ENCODE measurements around the gene LMLN. TPM values are rescaled to one million over a fixed set of nuclear protein-coding genes. Genes with fewer than 3 reads are reported as not detected.
"Not testable (repeated sequence)": the region's sequence is repeated elsewhere in the genome, so short reads cannot be mapped to it uniquely, and the experiment has no call there.

Gene LMLN, protein sequence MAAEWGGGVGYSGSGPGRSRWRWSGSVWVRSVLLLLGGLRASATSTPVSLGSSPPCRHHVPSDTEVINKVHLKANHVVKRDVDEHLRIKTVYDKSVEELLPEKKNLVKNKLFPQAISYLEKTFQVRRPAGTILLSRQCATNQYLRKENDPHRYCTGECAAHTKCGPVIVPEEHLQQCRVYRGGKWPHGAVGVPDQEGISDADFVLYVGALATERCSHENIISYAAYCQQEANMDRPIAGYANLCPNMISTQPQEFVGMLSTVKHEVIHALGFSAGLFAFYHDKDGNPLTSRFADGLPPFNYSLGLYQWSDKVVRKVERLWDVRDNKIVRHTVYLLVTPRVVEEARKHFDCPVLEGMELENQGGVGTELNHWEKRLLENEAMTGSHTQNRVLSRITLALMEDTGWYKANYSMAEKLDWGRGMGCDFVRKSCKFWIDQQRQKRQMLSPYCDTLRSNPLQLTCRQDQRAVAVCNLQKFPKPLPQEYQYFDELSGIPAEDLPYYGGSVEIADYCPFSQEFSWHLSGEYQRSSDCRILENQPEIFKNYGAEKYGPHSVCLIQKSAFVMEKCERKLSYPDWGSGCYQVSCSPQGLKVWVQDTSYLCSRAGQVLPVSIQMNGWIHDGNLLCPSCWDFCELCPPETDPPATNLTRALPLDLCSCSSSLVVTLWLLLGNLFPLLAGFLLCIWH
- polyA plus RNA-seq, result 1 to 10 TPM in 2 of 3 donors, under 1 TPM in 1; 0.56 to 2.5 (median 1.3) TPM

DNA sequence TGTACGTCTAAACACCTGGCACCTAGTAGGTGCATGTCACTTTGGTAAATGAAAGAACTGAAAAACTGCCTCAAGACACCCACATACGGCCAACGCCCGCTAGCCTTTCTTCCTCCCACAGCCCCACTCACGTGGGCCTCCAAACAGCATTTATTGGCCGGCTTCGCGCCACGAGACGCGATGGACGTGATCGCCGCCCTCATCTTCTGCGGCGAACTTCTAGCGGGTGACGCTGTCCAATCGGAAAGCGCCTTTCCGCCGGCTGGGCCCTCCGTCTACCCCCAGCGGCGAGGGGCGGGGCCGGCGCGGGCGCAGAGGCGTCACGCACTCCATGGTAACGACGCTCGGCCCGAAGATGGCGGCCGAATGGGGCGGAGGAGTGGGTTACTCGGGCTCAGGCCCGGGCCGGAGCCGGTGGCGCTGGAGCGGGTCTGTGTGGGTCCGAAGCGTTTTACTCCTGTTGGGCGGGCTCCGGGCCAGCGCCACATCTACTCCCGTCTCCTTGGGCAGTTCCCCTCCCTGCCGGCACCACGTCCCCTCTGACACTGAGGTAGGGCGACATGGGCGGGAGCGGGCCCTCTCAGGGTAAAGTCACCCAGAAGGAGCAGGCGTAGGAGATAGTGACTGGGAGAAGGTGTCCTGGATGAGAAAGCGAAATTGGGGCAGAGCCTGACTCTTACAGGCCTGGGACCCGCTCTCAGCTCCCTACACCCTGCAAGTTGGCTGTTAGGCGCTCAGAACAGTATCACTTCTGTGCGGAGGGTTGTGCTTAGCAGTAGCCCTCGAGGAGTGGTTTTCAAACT lies at the start of gene LMLN:
TSS of gene LMLN (plus strand) at position 327 of the 803 bp plus-strand sequence. CDS start at position 356, 29 bp downstream.
- H3K27ac ChIP-seq (ENCODE audit: low read depth, low read length), result peak within 1 kb of the TSS; percentile 13
- 0% methylated on average over 56 to 62 of the region's 62 CpGs for WGBS, 3 donors

DNA sequence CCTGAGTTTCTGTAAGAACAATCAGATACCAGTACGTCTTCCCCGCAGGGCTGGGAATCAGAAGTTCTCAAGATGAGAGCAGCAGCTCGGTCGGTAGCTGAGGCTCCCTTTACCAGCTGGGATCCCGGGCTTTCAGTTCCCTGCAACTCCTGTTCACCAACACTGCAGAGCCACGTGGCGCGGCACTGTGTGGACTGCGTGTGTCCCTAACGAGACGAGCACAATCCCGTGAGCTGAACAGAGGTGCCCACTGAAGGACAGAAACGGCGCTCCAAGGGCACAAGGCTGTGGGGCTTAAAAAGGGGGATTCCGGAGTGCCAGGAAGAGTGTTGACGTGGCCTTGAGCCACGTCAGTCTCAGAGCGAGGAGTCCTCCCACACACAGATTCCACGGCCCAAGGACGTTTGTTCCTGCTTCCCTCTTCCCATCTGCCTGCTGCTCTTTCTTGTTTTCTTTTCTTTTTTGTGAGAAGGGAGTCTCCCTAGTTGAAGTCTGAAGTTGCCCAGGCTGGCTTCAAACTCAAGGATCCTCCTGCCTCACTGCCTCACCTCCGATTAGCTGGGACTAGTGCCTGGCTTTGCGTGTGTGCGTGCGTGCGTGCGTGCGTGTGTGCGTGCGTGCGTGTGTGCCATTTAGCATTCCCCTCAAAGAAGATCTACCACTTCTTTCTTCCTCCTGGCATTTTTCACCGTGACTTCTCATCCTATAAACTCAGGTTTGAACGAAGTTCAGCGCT lies 47.1 kb upstream of the LMLN start:
- no peak overlapping the region for H3K27ac ChIP-seq (ENCODE audit: low read depth, low read length)
- WGBS, 3 donors, result 80 to 89% (median 89%) methylated on average over 33 of the region's 33 CpGs

DNA sequence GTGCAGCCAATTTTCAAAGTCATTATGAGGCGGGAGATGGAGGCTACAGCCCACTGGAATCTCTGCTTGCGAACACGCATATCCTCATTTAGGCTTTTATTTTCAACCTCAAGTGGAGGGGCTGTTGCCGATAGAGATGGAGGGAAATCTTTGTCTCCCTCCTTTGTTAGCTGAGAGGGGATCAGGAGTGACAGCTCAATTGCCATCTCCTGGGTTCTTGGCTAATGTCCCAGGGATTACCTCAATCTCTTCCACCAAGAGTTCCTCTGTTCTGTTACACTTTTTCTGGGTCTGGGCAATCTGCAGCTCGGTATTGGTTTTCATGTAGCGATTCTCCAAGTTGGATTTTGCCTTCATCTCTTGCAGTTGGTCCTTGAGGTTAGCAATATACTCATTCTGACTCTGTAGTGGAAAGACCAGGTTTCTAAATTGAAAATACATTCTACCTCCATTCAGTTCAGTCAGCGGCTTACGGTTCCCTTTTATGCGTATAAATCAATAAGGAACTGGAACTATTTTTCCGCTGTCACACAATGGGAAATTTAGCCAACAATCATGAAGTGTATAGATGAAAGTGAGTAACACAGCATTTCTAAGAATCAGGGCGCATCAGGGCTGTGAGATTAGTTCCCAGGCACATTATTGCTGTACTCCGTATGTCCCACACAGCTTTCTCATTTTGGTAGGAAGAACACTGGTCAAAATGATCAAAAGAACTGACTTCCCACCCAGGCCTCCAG lies 46.2 kb upstream of the LMLN start:
- no peak overlapping the region for H3K27ac ChIP-seq (ENCODE audit: low read depth, low read length)
- WGBS, 3 donors, result 94 to 97% (median 97%) methylated on average over 12 of the region's 12 CpGs

DNA sequence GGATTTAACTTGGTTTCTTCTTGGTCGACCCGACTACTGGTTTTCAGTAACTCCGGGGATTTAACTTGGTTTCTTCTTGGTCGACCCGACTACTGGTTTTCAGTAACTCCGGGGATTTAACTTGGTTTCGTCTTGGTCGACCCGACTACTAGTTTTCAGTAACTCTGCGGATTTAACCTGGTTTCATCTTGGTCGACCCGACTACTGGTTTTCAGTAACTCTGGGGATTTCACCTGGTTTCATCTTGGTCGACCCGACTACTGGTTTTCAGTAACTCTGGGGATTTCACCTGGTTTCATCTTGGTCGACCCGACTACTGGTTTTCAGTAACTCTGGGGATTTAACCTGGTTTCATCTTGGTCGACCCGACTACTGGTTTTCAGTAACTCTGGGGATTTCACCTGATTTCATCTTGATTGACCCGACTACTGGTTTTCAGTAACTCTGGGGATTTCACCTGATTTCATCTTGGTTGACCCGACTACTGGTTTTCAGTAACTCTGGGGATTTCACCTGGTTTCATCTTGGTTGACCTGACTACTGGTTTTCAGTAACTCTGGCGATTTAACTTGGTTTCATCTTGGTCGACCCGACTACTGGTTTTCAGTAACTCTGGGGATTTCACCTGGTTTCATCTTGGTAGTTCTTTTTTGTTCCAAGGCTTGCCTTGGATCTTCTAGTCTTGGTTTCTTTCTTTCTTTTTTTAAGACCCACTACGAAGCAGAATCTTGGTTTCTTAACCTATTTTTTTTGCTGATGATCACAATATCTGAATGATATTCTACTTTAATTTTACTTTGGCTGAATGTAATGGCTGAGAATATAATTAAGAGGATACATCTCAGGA lies 38.4 kb upstream of the LMLN start:
- WGBS, 3 donors, result 84 to 92% (median 85%) methylated on average over 21 to 22 of the region's 24 CpGs
- not testable (repeated sequence) for H3K27ac ChIP-seq (ENCODE audit: low read depth, low read length)

DNA sequence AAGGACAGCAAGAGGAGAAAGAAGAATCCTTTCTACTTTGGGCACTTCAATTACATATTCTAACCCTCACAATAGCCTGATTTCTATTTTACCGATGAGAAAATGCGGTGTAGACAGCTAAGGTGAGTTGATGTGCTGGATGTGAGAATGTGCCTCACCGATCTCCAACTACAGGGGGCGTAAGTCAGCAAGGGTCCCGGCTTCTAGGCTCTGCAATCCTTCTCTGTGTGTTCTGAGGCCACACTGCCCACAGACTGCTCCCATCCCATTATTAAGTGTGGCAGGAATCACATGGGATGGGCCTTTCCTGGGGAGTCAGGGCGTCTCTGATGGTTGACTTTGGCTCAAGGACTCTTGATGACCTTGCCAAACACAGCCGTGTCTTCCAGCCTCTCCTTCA lies 33.6 kb upstream of the LMLN start:
- WGBS, 3 donors, result 61 to 79% (median 71%) methylated on average over 7 of the region's 7 CpGs

DNA sequence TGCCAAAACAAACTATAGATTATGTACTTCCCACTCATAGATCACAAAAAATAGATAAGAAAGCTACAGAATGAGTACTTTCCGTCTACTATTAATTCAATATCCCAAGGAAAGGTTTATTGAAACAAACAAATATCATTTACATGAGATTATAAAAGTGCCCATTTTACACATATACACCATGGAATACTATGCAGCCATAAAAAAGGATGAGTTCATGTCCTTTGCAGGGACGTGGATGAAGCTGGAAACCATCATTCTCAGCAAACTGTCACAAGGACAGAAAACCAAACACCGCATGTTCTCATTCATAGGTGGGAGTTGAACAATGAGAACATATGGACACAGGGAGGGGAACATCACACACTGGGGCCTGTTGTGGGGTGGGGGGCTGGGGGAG lies 32.4 kb upstream of the LMLN start:
- not testable (repeated sequence) for H3K27ac ChIP-seq (ENCODE audit: low read depth, low read length)
- WGBS, 3 donors, result 90 to 93% (median 92%) methylated on average over 3 of the region's 3 CpGs

More for the DNA sequence above, 33.6 kb upstream of the LMLN start:
- H3K27ac ChIP-seq (ENCODE audit: low read depth, low read length), result no peak overlapping the region

DNA sequence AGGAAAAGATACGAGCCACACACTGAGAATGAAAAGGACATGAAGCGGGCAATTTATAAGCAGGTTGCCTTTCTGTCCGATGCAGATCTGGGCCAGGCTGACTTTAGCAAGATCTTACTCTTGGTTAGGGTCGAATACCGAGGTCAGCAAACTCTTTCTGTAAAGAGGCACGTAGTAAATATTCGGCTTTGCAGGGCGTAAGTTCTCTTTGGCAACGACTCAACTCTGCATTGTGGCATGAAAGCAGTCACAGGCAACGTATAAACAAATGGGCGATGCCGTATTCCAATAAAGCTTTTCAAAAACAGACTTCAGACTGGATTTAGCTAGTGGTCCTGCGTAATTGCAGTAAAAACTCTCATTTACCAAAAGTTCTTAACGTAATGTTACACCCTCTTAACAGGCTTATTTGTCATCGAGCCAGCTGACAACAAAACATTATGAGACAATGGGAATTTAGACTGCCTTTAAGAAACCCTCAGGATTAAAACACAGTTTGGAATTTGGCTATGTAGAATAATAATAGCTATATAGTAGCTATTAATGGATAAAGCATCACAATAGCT lies 23.1 kb upstream of the LMLN start:
- WGBS, 3 donors, result 87 to 92% (median 90%) methylated on average over 15 of the region's 15 CpGs
- no peak overlapping the region for H3K27ac ChIP-seq (ENCODE audit: low read depth, low read length)

DNA sequence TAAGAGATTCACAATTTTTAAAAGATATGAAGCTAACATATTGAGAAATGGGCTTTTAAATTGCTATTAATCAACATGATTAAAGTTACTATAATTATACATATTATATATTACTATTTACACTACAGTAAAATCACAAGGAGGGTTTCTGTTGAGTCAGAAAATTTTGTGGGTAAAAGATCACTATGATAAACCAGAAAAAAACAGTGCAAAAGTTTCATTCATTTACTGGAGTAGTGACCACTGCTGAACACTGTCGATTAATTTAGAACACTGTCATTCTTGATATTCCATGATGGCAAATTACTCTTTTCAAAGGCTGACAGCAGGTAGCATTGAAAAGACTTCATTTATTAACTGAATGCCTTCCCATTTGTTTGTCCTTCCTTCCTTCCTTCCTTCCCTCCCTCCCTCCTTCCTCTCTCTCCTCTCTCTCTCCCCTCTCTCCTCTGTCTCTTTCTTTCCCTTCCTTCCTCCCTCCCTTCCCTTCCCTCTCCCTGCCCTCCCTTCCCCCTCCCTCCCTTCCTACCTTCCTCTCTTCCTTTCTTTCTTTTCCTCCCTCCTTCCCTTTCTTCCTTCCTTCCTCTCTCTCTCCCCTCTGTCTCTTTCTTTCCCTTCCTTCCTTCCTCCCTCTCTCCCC lies 19.2 kb upstream of the LMLN start:
- 76 to 89% (median 86%) methylated on average over 1 of the region's 1 CpG for WGBS, 3 donors
- H3K27ac ChIP-seq (ENCODE audit: low read depth, low read length), result no peak overlapping the region

DNA sequence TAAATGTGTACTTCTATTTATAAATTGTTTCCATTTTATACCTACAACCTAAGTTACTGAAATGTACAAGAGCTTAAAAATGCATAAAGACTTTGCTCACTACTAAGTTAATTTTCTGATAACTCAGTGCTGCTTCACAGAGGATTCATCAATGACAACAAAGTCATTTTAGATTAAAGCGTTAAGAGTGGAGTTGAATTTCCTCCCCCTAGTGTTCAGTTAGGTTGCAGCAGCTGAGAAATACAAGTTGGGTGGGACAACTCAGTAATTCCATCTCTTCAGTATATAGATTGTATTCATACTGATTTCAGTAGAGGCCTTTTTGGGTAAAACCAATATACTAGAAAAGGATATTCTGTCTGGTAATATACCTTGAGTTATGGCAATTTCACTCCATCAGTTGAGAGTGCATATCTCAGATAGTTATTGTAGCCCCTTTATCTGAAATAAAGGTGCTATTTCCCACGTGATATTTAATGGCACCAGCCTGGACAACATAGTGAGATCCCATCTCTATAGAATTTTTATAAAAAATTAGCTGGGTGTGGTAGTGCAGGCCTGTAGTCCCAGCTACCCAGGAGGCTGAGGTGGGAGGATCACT lies 17.0 kb upstream of the LMLN start:
- no peak overlapping the region for H3K27ac ChIP-seq (ENCODE audit: low read depth, low read length)
- WGBS, 3 donors, result 35 to 50% (median 41%) methylated on average over 2 of the region's 2 CpGs

DNA sequence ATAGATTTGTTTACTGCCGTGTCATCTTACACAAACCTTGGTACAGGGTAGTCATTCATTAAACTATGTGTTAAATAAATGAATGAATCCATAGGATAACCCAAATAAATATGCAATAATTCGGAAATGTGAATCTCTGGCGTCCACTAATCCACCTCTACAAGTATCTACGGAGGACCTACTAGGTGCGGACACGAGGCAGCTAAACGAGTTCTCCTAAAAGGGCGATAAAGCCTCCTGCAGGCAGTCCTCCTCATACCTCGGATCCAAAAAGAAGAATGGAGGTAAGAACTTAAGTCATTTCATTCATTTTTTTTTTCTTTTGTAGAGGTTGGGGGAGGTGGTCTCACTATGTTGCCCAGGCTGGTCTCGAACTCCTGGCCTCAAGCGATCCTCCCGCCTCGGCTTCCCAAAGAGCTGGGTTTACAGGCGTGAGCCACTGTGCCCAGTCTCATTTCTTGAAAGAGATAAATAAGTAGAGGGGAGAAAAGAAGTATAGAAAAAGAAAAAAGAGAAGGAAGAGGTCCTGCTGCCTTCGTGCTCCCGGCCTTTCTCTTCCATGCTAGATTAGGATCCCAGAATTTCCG lies 10.7 kb upstream of the LMLN start:
- H3K27ac ChIP-seq (ENCODE audit: low read depth, low read length), result no peak overlapping the region
- WGBS, 3 donors, result 13 to 23% (median 17%) methylated on average over 17 of the region's 17 CpGs

DNA sequence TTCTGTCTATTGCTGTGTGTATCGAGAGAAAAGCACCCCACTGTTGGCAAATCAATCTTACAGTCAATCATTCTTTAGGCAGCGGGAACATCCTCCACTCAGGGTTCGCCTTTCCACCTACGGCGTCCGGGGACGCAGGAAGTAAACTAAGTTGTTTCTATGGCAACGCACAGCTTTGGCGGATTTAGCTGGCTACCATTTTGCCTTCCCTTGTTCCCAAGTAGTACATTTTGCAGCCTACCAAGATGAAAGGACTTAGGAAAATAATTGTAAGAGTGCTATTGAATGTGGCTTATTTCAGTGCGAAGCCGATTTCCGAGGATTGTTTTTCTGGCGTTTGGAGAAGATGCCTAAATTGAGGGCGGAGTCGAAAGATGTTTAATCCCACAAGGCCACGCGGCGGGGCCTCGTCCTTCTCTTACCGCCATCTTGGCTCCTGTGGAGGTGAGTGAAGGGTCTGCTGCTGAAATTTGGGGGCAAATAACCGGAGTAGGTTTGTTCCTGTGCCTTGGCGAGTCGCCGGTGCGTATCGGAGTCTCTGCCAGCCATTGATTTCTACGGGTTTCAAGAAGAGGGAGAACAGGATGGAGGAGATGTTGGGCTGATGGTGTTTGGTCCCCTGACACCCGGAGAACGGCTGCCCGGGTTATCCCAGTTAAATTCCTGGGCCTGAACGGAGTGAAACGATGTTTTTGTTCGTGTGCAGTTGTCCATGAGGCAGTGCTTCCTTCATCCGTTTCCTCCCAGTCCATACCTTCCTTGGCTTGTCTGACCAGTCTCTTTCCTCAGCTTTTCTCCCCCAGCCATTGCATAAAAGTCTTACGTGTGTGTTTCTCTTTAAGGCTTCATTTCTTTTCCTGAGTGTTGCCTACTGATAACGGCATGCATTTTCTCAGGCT lies 10.0 kb upstream of the LMLN start, which contains the start of gene RPL35A:
TSS of gene RPL35A (plus strand) at position 413 of the 899 bp plus-strand sequence. CDS start 778 bp downstream, outside the sequence.
- WGBS, 3 donors, result 0% methylated on average over 36 of the region's 36 CpGs
- peak within 1 kb of the TSS; percentile 25 for H3K27ac ChIP-seq (ENCODE audit: low read depth, low read length)

DNA sequence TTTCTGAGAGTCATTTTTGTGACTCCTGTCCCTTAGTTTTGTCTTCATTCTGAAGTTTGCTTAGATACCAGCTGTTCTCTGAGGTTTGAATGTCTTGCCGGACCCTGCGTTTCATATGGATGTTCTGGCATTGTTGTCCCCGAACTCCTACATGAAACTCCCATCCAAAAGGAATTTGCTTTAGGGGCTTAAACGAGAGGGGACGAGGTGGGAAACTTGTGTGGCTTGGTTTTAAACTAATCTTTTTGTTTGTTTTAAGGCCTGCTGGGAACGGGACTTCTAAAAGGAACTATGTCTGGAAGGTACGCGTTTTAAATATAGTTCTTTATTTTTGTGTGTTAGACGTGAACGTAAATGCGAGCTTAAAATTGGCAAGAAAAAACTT lies 9.3 kb upstream of the LMLN start:
- WGBS, 3 donors, result 0 to 1% (median 0%) methylated on average over 11 of the region's 11 CpGs
- no peak overlapping the region for H3K27ac ChIP-seq (ENCODE audit: low read depth, low read length)

DNA sequence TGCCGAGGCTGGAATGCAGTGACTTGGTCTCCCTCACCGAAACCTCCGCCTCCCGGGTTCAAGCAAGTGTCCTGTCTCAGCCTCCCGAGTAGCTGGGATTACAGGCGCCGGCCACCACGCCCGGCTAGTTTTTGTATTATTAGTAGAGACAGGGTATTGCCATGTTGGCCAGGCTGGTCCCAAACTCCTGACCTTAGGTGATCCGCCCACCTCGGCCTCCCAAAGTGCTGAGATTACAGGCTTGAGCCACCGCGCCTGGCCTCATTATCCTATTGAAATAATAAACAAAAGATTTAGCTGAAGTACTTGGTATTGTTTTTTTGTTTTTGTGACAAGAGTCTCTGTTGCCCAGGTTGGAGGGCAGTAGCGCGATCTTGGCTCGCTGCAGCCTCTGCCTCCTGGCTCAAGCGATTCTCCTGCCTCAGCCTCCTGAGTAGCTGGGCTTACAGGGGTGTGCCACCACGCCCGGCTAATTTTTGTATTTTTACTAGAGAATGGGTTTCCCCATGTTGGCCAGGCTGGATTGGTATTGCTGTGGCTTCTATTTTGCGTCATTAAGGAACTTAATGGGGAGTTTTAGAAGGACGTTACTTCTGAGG lies 8.5 kb upstream of the LMLN start:
- 81 to 86% (median 82%) methylated on average over 21 of the region's 21 CpGs for WGBS, 3 donors
- no peak overlapping the region for H3K27ac ChIP-seq (ENCODE audit: low read depth, low read length)

DNA sequence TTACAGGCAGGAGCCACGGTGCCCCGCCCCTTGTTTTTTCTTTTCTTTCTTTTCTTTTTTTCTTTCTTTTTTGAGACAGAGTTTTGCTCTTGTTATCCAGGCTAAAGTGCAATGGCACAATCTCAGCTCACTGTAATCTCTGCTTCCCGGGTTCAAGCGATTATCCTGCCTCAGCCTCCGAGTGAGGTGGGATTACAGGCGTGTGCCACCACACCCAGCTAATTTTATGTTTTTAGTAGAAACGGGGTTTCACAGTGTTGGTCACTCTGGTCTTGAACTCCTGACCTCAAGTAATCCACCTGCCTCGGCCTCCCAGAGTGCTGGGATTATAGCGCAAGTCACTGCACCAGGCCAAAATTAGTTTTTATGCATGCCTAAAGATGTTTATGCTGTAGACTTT lies 7.6 kb upstream of the LMLN start:
- 84 to 92% (median 90%) methylated on average over 9 of the region's 9 CpGs for WGBS, 3 donors
- H3K27ac ChIP-seq (ENCODE audit: low read depth, low read length), result no peak overlapping the region

Data from adipose tissue (tissue), 3 donors.